Measurements from ENCODE around the gene CATSPERE. TPM values are rescaled to one million over a fixed set of nuclear protein-coding genes. Genes with fewer than 3 reads are reported as not detected.
"Not testable (repeated sequence)": the region's sequence is repeated elsewhere in the genome, so short reads cannot be mapped to it uniquely, and the experiment has no call there.

Gene CATSPERE
- total RNA-seq, 1 donor from 2014 or later = 1.7 TPM

GRCh38 chr1:244660595-244660994, 199.5 kb downstream of the CATSPERE start:
- H3K27ac ChIP-seq = no peak overlapping the region
- no peaks in the 10 kb centered on the region for H3K27me3 ChIP-seq (ENCODE audit: low read depth)
- no peak for TF ChIP-seq CTCF (IDR thresholded peaks at IDR 0.05)
- intact Hi-C loops (cut with DNase I) = no loop called here
- DNase-seq = no peak
- H3K9me3 ChIP-seq = no peaks in the 10 kb centered on the region
- no peak for ATAC-seq
- no peak overlapping the region for H3K4me3 ChIP-seq
- H3K36me3 ChIP-seq = no peaks in the 10 kb centered on the region
- H3K4me1 ChIP-seq = peaks cover 64% of the 10 kb centered on the region

DNA sequence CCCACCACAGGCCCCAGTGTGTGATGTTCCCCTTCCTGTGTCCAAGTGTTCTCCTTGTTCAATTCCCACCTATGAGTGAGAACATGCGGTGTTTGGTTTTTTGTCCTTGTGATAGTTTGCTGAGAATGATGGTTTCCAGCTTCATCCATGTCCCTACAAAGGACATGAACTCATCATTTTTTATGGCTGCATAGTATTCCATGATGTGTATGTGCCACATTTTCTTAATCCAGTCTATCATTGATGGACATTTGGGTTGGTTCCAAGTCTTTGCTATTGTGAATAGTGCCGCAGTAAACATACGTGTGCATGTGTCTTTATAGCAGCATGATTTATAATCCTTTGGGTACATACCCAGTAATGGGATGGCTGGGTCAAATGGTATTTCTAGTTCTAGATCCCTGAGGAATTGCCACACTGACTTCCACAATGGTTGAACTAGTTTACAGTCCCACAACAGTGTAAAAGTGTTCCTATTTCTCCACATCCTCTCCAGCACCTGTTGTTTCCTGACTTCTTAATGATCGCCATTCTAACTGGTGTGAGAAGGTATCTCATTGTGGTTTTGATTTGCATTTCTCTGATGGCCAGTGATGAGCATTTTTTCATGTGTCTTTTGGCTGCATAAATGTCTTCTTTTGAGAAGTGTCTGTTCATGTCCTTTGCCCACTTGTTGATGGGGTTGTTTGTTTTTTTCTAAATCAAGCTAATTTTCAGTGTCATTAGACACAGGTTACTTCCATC, 200.7 kb downstream of the CATSPERE start:
- intact Hi-C loops (cut with DNase I); ATAC-seq; DNase-seq; H3K36me3 ChIP-seq; H3K27me3 ChIP-seq (ENCODE audit: low read depth); H3K9me3 ChIP-seq; H3K4me3 ChIP-seq; H3K27ac ChIP-seq: not testable (repeated sequence)
- peaks cover 60% of the 10 kb centered on the region for H3K4me1 ChIP-seq

DNA sequence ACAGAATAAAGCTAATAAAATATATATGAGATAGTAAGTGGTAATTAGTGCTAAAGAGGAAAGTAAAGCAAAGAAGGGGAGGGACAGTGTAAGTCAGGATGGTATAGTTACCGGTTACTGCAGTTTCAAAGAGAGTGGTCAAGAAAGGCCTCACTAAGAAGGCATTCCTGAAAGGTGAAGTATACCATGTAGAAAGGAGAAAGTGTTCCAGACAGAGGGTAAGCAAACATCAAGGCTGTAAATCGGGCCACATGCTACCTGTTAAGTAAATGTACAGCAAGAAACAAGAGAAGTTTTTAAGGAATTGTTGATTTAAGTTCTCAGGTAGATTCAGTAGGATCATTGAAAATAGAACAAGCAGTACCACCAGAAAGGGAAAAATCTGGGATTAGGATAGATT, 201.5 kb downstream of the CATSPERE start:
- Histone ChIP-seq H3K27ac (peak overlapping the region; percentile 44), H3K9me3 (no peaks in the 10 kb centered on the region), H3K36me3 (no peaks in the 10 kb centered on the region), H3K4me1 (peaks cover 51% of the 10 kb centered on the region), H3K4me3 (no peak overlapping the region), H3K27me3 (ENCODE audit: low read depth) (no peaks in the 10 kb centered on the region)
- DNase-seq (no peak), ATAC-seq (peak; percentile 74 to 85)
- intact Hi-C loops (cut with DNase I) = no loop called here
- TF ChIP-seq CTCF (IDR thresholded peaks at IDR 0.05) = no peak

DNA sequence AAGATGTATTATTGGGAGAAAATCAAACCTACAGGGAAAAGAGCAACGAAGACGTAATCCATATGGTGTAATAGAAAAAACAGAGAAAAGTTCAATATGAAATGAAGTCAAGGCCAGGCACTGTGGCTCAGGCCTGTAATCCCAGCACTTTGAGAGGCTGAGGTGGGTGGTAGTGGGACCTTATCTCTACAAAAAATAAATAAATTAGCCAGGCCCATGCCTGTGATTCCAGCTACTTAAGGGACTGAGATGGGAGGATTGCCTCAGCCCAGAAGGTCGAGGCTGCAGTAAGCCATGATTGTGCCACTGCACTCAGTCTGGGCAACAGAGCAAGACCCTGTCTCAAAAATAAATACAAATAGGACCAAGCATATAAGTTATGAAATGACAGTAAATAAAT, 203.3 kb downstream of the CATSPERE start:
- no peak overlapping the region for H3K27ac ChIP-seq
- DNase-seq (no peak), ATAC-seq (no peak)
- no peak for TF ChIP-seq CTCF (IDR thresholded peaks at IDR 0.05)
- no peak overlapping the region for H3K4me3 ChIP-seq
- no peaks in the 10 kb centered on the region for H3K36me3 ChIP-seq
- no peaks in the 10 kb centered on the region for H3K9me3 ChIP-seq
- H3K27me3 ChIP-seq (ENCODE audit: low read depth) = no peaks in the 10 kb centered on the region
- peaks cover 36% of the 10 kb centered on the region for H3K4me1 ChIP-seq
- intact Hi-C loops (cut with DNase I) = no loop called here

DNA sequence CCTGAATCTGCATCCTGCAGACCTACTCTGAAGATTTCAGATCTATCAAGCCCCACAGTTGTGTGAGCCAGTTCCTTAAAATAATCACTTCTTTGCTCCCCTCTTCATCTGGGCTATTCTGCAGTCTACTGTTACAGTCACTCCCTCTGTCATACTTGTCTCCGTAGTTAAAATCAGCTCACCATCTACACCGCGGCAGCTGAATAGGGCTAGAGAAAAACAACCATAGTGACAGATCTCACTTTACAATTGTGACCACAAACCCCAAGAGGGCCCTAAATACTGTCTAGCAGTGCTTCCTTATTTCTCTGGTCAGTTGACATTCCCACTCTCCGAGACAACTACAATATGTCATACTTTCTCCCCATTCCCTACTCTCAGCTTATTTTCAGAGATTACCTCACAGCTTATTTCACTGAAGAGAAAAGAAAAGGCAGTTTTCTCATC, 204.7 kb downstream of the CATSPERE start:
- DNase-seq (no peak), ATAC-seq (peak; percentile 20 to 65)
- peak overlapping the region; percentile 13 for H3K27ac ChIP-seq
- no peaks in the 10 kb centered on the region for H3K27me3 ChIP-seq (ENCODE audit: low read depth)
- no peaks in the 10 kb centered on the region for H3K36me3 ChIP-seq
- H3K4me1 ChIP-seq = peaks cover 32% of the 10 kb centered on the region
- no peak overlapping the region for H3K4me3 ChIP-seq
- no peaks in the 10 kb centered on the region for H3K9me3 ChIP-seq
- no peak for TF ChIP-seq CTCF (IDR thresholded peaks at IDR 0.05)
- intact Hi-C loops (cut with DNase I) = no loop called here

DNA sequence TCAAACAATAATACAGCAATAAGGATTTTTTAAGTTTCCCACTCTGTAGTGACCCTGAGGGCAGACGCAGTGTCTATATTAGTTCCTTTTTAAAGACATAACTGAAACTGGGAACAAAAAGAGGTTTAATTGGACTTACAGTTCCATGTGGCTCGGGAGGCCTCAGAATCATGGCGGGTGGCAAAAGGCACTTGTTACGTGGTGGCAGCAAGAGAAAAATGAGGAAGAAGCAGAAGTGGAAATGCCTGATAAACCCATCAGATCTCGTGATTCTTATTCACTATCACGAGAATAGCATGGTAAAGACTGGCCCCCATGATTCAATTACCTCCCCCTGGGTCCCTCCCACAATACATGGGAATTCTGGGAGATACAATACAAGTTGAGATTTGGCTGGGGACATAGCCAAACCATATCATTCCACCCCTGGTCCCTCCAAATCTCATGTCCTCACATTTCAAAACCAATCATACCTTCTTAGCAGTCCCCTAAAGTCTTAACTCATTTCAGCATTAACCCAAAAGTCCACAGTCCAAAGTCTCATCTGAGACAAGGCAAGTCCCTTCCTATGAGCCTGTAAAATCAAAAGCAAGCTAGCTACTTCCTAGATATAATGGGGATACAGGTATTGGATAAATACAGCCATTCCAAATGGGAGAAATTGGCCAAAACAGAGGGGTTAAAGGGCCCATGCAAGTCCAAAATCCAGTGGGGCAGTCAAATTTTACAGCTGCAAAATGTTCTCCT, 205.8 kb downstream of the CATSPERE start:
- intact Hi-C loops (cut with DNase I); H3K27me3 ChIP-seq (ENCODE audit: low read depth); H3K27ac ChIP-seq; ATAC-seq; DNase-seq; H3K4me3 ChIP-seq; H3K9me3 ChIP-seq; H3K36me3 ChIP-seq: not testable (repeated sequence)
- H3K4me1 ChIP-seq = peaks cover 32% of the 10 kb centered on the region
